ENCODE results near the gene GABBR2. TPM values are rescaled to one million over a fixed set of nuclear protein-coding genes. Genes with fewer than 3 reads are reported as not detected.

The GABBR2 gene
- total and polyA plus RNA-seq, 2 donors (not counting 1 experiment from before 2014, with no cell fraction given): 0.03 TPM; not detected in 1

DNA sequence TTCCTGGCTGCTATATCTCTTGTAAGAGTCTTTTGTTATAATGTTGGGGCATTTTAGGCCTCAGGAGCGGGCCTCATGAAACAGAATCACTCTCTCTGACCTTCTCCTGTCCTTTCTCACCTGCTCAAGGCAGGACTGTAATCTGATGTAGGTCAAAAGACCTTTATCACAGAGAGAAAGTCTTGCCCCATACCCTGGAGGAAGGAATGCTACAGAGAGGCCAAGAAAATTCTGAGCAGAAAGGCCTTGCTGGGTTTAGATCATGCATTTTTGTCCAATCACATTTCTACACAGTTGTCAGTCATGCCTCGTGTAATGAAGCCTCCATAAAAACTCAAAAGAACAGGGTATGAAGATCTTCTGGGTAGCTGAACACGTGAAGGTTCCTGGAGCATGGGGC is 408.1 kb downstream of the GABBR2 start:
- no peak overlapping the region for H3K27ac Mint-ChIP-seq
- Histone ChIP-seq H4K20me1 (ENCODE audit: control insufficient read depth, insufficient read depth, low read length, poor library complexity, severe bottlenecking) (no peaks in the 10 kb centered on the region), H3K4me3 (ENCODE audit: control extremely low read depth in 1 of 5, extremely low read depth in 1 of 5, insufficient read depth in 1 of 5, low read depth in 2 of 5, low read length in 4 of 5) (no peak overlapping the region), H3K4me2 (replicated peaks; ENCODE audit: low read depth, low read length, poor library complexity, severe bottlenecking) (no peak overlapping the region), H3K27me3 (replicated peaks in 1 of 4; ENCODE audit: control extremely low read depth in 1 of 4, control insufficient read depth in 3 of 4, insufficient read depth in 4 of 4, low read length in 3 of 4) (peaks cover 0 to 4% (median 2%) of the 10 kb centered on the region in 4 experiments), H3K9me3 (ENCODE audit: control extremely low read depth in 1 of 3, control insufficient read depth in 2 of 3, insufficient read depth in 1 of 3, low read length in 2 of 3) (no peaks in the 10 kb centered on the region), H3K36me3 (replicated peaks in 1 of 2; ENCODE audit: control extremely low read depth in 1 of 2, control insufficient read depth in 1 of 2, extremely low read depth in 1 of 2, insufficient read depth in 2 of 2, low read length in 1 of 2) (no peaks in the 10 kb centered on the region), H3K4me1 (ENCODE audit: control insufficient read depth in 2 of 2, insufficient read depth in 2 of 2, low read length in 2 of 2) (no peaks in the 10 kb centered on the region), H2AFZ (ENCODE audit: insufficient read depth, low read depth, low read length, poor library complexity, severe bottlenecking) (no peak overlapping the region), H3K27ac (ENCODE audit: low read length in 2 of 2) (no peak overlapping the region), H3K79me2 (ENCODE audit: control insufficient read depth, insufficient read depth, low read length) (no peaks in the 10 kb centered on the region), H3K9ac (ENCODE audit: low read length) (no peak overlapping the region)
- no peak overlapping the region for H3K4me3 Mint-ChIP-seq
- intact Hi-C loops (cut with micrococcal nuclease): no loop called here
- ChIA-PET POLR2A (no interaction called here), CTCF (no interaction called here)
- no peaks in the 10 kb centered on the region for H3K9me3 Mint-ChIP-seq (ENCODE audit: insufficient read depth)
- no peaks in the 10 kb centered on the region for H3K4me1 Mint-ChIP-seq
- TF ChIP-seq, protein P1, sequence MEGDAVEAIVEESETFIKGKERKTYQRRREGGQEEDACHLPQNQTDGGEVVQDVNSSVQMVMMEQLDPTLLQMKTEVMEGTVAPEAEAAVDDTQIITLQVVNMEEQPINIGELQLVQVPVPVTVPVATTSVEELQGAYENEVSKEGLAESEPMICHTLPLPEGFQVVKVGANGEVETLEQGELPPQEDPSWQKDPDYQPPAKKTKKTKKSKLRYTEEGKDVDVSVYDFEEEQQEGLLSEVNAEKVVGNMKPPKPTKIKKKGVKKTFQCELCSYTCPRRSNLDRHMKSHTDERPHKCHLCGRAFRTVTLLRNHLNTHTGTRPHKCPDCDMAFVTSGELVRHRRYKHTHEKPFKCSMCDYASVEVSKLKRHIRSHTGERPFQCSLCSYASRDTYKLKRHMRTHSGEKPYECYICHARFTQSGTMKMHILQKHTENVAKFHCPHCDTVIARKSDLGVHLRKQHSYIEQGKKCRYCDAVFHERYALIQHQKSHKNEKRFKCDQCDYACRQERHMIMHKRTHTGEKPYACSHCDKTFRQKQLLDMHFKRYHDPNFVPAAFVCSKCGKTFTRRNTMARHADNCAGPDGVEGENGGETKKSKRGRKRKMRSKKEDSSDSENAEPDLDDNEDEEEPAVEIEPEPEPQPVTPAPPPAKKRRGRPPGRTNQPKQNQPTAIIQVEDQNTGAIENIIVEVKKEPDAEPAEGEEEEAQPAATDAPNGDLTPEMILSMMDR (IDR thresholded peaks at IDR 0.05): no peak
- TF ChIP-seq EZH2 (IDR thresholded peaks at IDR 0.05; ENCODE audit: borderline replicate concordance, insufficient read depth, low read depth, low read length, poor library complexity, severe bottlenecking): no peak
- DNase-seq (no peak), ATAC-seq (ENCODE audit: low read depth) (no peak)
- WGBS (ENCODE audit: insufficient coverage): no CpG with 5 or more reads among the region's 3 CpGs
- peaks cover 8% of the 10 kb centered on the region for H3K27me3 Mint-ChIP-seq

- no peak overlapping the region for H3K4me3 Mint-ChIP-seq
- TF ChIP-seq EZH2 (IDR thresholded peaks at IDR 0.05; ENCODE audit: borderline replicate concordance, insufficient read depth, low read depth, low read length, poor library complexity, severe bottlenecking): no peak
- TF ChIP-seq, protein P1 (IDR thresholded peaks at IDR 0.05): no peak
- CTCF ChIA-PET: interaction anchor here (1.0 kb wide), 1 partner anchor 478 kb away, joined by 3 read pairs; no protein-coding TSS in a partner anchor
- POLR2A ChIA-PET: no interaction called here
- no peaks in the 10 kb centered on the region for H3K4me1 Mint-ChIP-seq
- Histone ChIP-seq H3K4me2 (replicated peaks; ENCODE audit: low read depth, low read length, poor library complexity, severe bottlenecking) (no peak overlapping the region), H3K4me3 (ENCODE audit: control extremely low read depth in 1 of 5, extremely low read depth in 1 of 5, insufficient read depth in 1 of 5, low read depth in 2 of 5, low read length in 4 of 5) (no peak overlapping the region), H2AFZ (ENCODE audit: insufficient read depth, low read depth, low read length, poor library complexity, severe bottlenecking) (no peak overlapping the region), H4K20me1 (ENCODE audit: control insufficient read depth, insufficient read depth, low read length, poor library complexity, severe bottlenecking) (no peaks in the 10 kb centered on the region), H3K4me1 (ENCODE audit: control insufficient read depth in 2 of 2, insufficient read depth in 2 of 2, low read length in 2 of 2) (no peaks in the 10 kb centered on the region), H3K79me2 (ENCODE audit: control insufficient read depth, insufficient read depth, low read length) (no peaks in the 10 kb centered on the region), H3K9me3 (ENCODE audit: control extremely low read depth in 1 of 3, control insufficient read depth in 2 of 3, insufficient read depth in 1 of 3, low read length in 2 of 3) (no peaks in the 10 kb centered on the region), H3K27ac (ENCODE audit: low read length in 2 of 2) (no peak overlapping the region), H3K9ac (ENCODE audit: low read length) (no peak overlapping the region), H3K36me3 (replicated peaks in 1 of 2; ENCODE audit: control extremely low read depth in 1 of 2, control insufficient read depth in 1 of 2, extremely low read depth in 1 of 2, insufficient read depth in 2 of 2, low read length in 1 of 2) (no peaks in the 10 kb centered on the region), H3K27me3 (replicated peaks in 1 of 4; ENCODE audit: control extremely low read depth in 1 of 4, control insufficient read depth in 3 of 4, insufficient read depth in 4 of 4, low read length in 3 of 4) (peaks cover 0 to 4% (median under 1%) of the 10 kb centered on the region in 4 experiments)
- no peak overlapping the region for H3K27ac Mint-ChIP-seq
- peaks cover 11% of the 10 kb centered on the region for H3K27me3 Mint-ChIP-seq
- DNase-seq: no peak
- no peak for ATAC-seq (ENCODE audit: low read depth)
- intact Hi-C loops (cut with micrococcal nuclease): no loop called here
- H3K9me3 Mint-ChIP-seq (ENCODE audit: insufficient read depth): no peaks in the 10 kb centered on the region
Measured at GRCh38 chr9:98298476-98298875, 410.3 kb downstream of the GABBR2 start.

Measured in B cell (primary cell).